H1 (cell line): Measurements from ENCODE around the gene RABL3. TPM values are rescaled to one million over a fixed set of nuclear protein-coding genes. Genes with fewer than 3 reads are reported as not detected.

Experiments used
- CTCF ChIA-PET: fragments of 300-600 bp; sonication (Branson Sonifier 250); formaldehyde crosslinking; loops from one replicate; lab custom pipeline; 2021; ENCODE audit not compliant: partially characterized antibody; lab: Charles Lee
- POLR2A ChIA-PET: fragments of 300-600 bp; sonication (Branson Sonifier 250); formaldehyde crosslinking; loops from one replicate; lab custom pipeline; 2021; ENCODE audit warnings: inconsistent platforms; ENCODE audit not compliant: partially characterized antibody; lab: Charles Lee
- DNase-seq, 2 experiments: peaks; one replicate each; pipeline versions ENCODE4 v3.0.0 to v3.0.0-alpha.2; 2010 to 2022; ENCODE audit warnings: low spot score in 2 of 2, low read depth in 1 of 2, mixed read lengths in 1 of 2
- FAIRE-seq: peaks from 2 replicates; lab custom pipeline; 2011; peaks lifted over from hg19 to GRCh38; lab: Jason Lieb, UNC
- H2AFZ ChIP-seq: 2 replicates; pipeline ENCODE4 v1.8.1; 2012; ENCODE audit warnings: low read length, inconsistent platforms
- H2AK5ac ChIP-seq: 2 replicates; pipeline ENCODE4 v1.6.1; 2013; ENCODE audit warnings: low read depth, low read length
- H2BK120ac ChIP-seq: replicated peaks from 2 replicates; pipeline ENCODE3; 2013; ENCODE audit warnings: low read depth, low read length, inconsistent platforms
- H2BK12ac ChIP-seq: 2 replicates; pipeline ENCODE4 v1.6.1; 2013; ENCODE audit warnings: low read depth, low read length
- H2BK15ac ChIP-seq: 2 replicates; pipeline ENCODE4 v1.6.1; 2013; ENCODE audit warnings: low read length
- H2BK20ac ChIP-seq: 2 replicates; pipeline ENCODE4 v1.6.1; 2013; ENCODE audit warnings: low read length
- H2BK5ac ChIP-seq: 2 replicates; pipeline ENCODE4 v1.6.1; 2013; ENCODE audit warnings: low read depth, low read length
- H3K14ac ChIP-seq: 2 replicates; pipeline ENCODE4 v1.6.1; 2013; ENCODE audit warnings: inconsistent platforms; ENCODE audit not compliant: insufficient read length
- H3K18ac ChIP-seq: 2 replicates; pipeline ENCODE4 v1.6.1; 2013; ENCODE audit warnings: low read length; ENCODE audit errors: extremely low read depth
- H3K23ac ChIP-seq: 2 replicates; pipeline ENCODE4 v1.6.1; 2013; ENCODE audit warnings: inconsistent platforms; ENCODE audit not compliant: insufficient read length
- H3K23me2 ChIP-seq: 2 replicates; pipeline ENCODE4 v1.6.1; 2013; ENCODE audit warnings: low read depth, low read length
- H3K27ac ChIP-seq: 2 replicates; pipeline ENCODE4 v1.6.1; 2011; ENCODE audit warnings: low read depth, low read length, inconsistent platforms
- H3K27me3 ChIP-seq, 4 experiments: replicated peaks in 1 of 4; 1 replicate in 1 of 4; 2 replicates in 3 of 4; pipeline versions ENCODE4 v1.6.1 to v1.8.1; 2011 to 2013; ENCODE audit warnings: low read length in 3 of 4, mild to moderate bottlenecking in 3 of 4, inconsistent platforms in 2 of 4, mixed read lengths in 2 of 4, moderate library complexity in 1 of 4; ENCODE audit not compliant: control insufficient read depth in 3 of 4, insufficient read depth in 3 of 4; ENCODE audit errors: extremely low read depth in 1 of 4
- H3K36me3 ChIP-seq, 4 experiments: 2 replicates each; pipeline versions ENCODE4 v1.6.1 to v1.8.1; 2011 to 2013; ENCODE audit warnings: mild to moderate bottlenecking in 4 of 4, low read length in 3 of 4, moderate library complexity in 2 of 4, control low read depth in 1 of 4, inconsistent platforms in 1 of 4; ENCODE audit not compliant: insufficient read depth in 4 of 4, control insufficient read depth in 2 of 4
- H3K4ac ChIP-seq: replicated peaks from 2 replicates; pipeline ENCODE3; 2013; ENCODE audit warnings: low read length, low read depth, mixed read lengths, inconsistent platforms; ENCODE audit not compliant: insufficient read length
- H3K4me1 ChIP-seq, 4 experiments: replicated peaks in 1 of 4; 1 replicate in 1 of 4; 2 replicates in 3 of 4; pipeline versions ENCODE4 v1.6.1 to v1.8.1; 2011 to 2013; ENCODE audit warnings: low read length in 3 of 4, inconsistent platforms in 2 of 4, mixed read lengths in 1 of 4; ENCODE audit not compliant: insufficient read depth in 4 of 4, control insufficient read depth in 3 of 4
- H3K4me2 ChIP-seq, 2 experiments: 2 replicates each; pipeline versions ENCODE4 v1.6.1 to v1.8.1; 2011 to 2013; ENCODE audit warnings: low read depth in 2 of 2, low read length in 2 of 2, control low read depth in 1 of 2, inconsistent platforms in 1 of 2, mild to moderate bottlenecking in 1 of 2; ENCODE audit not compliant: insufficient read depth in 1 of 2
- H3K4me3 ChIP-seq, 4 experiments: fragments of 200-600, 300-600 bp in 1 of 4; sonication (generic), shearing (Covaris generic), sonication (Bioruptor Twin) in 1 of 4; 2 replicates each; pipeline versions ENCODE4 v1.5.1 to v1.8.1; 2011 to 2016; ENCODE audit warnings: low read length in 4 of 4, low read depth in 3 of 4, control low read depth in 2 of 4, inconsistent platforms in 2 of 4, mild to moderate bottlenecking in 2 of 4, mixed read lengths in 1 of 4, moderate library complexity in 1 of 4; ENCODE audit not compliant: insufficient read depth in 2 of 4; ENCODE audit errors: extremely low read depth in 1 of 4
- H3K56ac ChIP-seq: replicated peaks from 2 replicates; pipeline ENCODE3; 2013; ENCODE audit warnings: low read depth, mild to moderate bottlenecking, mixed read lengths, low read length, inconsistent platforms; ENCODE audit not compliant: insufficient read length
- H3K79me1 ChIP-seq: 2 replicates; pipeline ENCODE4 v1.6.1; 2013; ENCODE audit warnings: low read depth, low read length, control low read depth
- H3K79me2 ChIP-seq, 2 experiments: 2 replicates each; pipeline versions ENCODE4 v1.6.1 to v1.8.1; 2012 to 2013; ENCODE audit warnings: low read length in 2 of 2, mild to moderate bottlenecking in 2 of 2, inconsistent platforms in 1 of 2; ENCODE audit not compliant: insufficient read depth in 2 of 2, control insufficient read depth in 1 of 2
- H3K9ac ChIP-seq, 4 experiments: replicated peaks in 1 of 4; 1 replicate in 1 of 4; 2 replicates in 3 of 4; pipeline versions ENCODE4 v1.6.1 to v1.8.1; 2011 to 2013; ENCODE audit warnings: low read depth in 3 of 4, low read length in 3 of 4, control low read depth in 2 of 4, mild to moderate bottlenecking in 2 of 4, moderate library complexity in 2 of 4, inconsistent platforms in 1 of 4; ENCODE audit errors: extremely low read depth in 1 of 4
- H3K9me3 ChIP-seq, 2 experiments: 2 replicates each; pipeline versions ENCODE4 v1.6.1 to v1.8.1; 2012 to 2013; ENCODE audit warnings: mild to moderate bottlenecking in 2 of 2, moderate library complexity in 2 of 2, control low read depth in 1 of 2, inconsistent platforms in 1 of 2, low read depth in 1 of 2, low read length in 1 of 2, mixed read lengths in 1 of 2; ENCODE audit not compliant: insufficient read depth in 2 of 2
- H4K20me1 ChIP-seq, 2 experiments: replicated peaks in 1 of 2; 2 replicates each; pipeline versions ENCODE3 to v1.8.1; 2011 to 2013; ENCODE audit warnings: inconsistent platforms in 2 of 2, low read length in 2 of 2, mild to moderate bottlenecking in 1 of 2; ENCODE audit not compliant: insufficient read depth in 2 of 2, control insufficient read depth in 1 of 2
- H4K5ac ChIP-seq: 2 replicates; pipeline ENCODE4 v1.6.1; 2013; ENCODE audit warnings: low read length, low read depth, mixed read lengths, inconsistent platforms; ENCODE audit not compliant: insufficient read length
- H4K8ac ChIP-seq: 2 replicates; pipeline ENCODE4 v1.8.0; 2013; ENCODE audit warnings: mild to moderate bottlenecking, moderate library complexity, low read length, inconsistent platforms; ENCODE audit not compliant: insufficient read depth; ENCODE audit errors: extremely low read depth
- H4K91ac ChIP-seq: replicated peaks from 2 replicates; pipeline ENCODE3; 2013; ENCODE audit warnings: low read length, mixed read lengths, inconsistent platforms; ENCODE audit not compliant: insufficient read length
- BRCA1 ChIP-seq: IDR thresholded peaks from 2 replicates; pipeline ENCODE4 v1.6.1; 2012; ENCODE audit warnings: low read depth, low read length, improper control_type of control experiment
- HDAC6 ChIP-seq: IDR thresholded peaks from one replicate; pipeline ENCODE4 v1.7.1; 2012; ENCODE audit warnings: low read depth, mild to moderate bottlenecking, inconsistent platforms, low read length, moderate library complexity
- KDM1A ChIP-seq: fragments of 200-600, 300-600 bp; sonication (generic); IDR thresholded peaks from 2 replicates; pipeline ENCODE4 v1.7.1; 2016; ENCODE audit warnings: mild to moderate bottlenecking, low read length, borderline replicate concordance
- MAX ChIP-seq: IDR thresholded peaks from 2 replicates; pipeline ENCODE4 v1.6.1; 2012; ENCODE audit warnings: inconsistent platforms
- PHF8 ChIP-seq: fragments of 200-600 bp; sonication (generic); conservative IDR thresholded peaks from 2 replicates; pipeline ENCODE4 v1.7.1; 2012; ENCODE audit warnings: low read depth, mild to moderate bottlenecking, inconsistent platforms, low read length, moderate library complexity
- RAD21 ChIP-seq, 2 experiments: IDR thresholded peaks in 1 of 2; conservative IDR thresholded peaks in 1 of 2; 2 replicates each; pipeline ENCODE4 v1.6.1; 2011; ENCODE audit warnings: low read depth in 2 of 2, low read length in 2 of 2, improper control_type of control experiment in 1 of 2, inconsistent platforms in 1 of 2, mild to moderate bottlenecking in 1 of 2, moderate library complexity in 1 of 2
- RFX5 ChIP-seq: IDR thresholded peaks from 2 replicates; pipeline ENCODE4 v1.6.1; 2011; ENCODE audit warnings: low read depth, low read length, improper control_type of control experiment, borderline replicate concordance
- RXRA ChIP-seq: IDR thresholded peaks from 2 replicates; pipeline ENCODE4 v1.6.1; 2011; ENCODE audit warnings: low read depth, mild to moderate bottlenecking, low read length, moderate library complexity; ENCODE audit not compliant: insufficient read depth
- SUZ12 ChIP-seq: fragments of 200-600 bp; sonication (generic); IDR thresholded peaks from 2 replicates; pipeline ENCODE4 v1.6.1; 2012; ENCODE audit warnings: mild to moderate bottlenecking, inconsistent platforms, low read length, moderate library complexity, mixed read lengths
- TAF7 ChIP-seq: optimal IDR thresholded peaks from 2 replicates; pipeline ENCODE3; 2011; ENCODE audit warnings: low read depth, mild to moderate bottlenecking, inconsistent platforms, low read length, moderate library complexity, borderline replicate concordance
- WGBS, 2 experiments: shearing (Covaris generic) in 1 of 2; methylation state at CpG; one replicate each; pipeline versions ENCODE4 v1.1.6 to v1.1.7; 2013 to 2015; ENCODE audit warnings: low lambda C conversion rate in 2 of 2, mixed read lengths in 2 of 2, inconsistent platforms in 1 of 2, low coverage in 1 of 2, missing lambda C conversion rate in 1 of 2; ENCODE audit not compliant: insufficient replicate concordance in 2 of 2, insufficient coverage in 1 of 2, insufficient read length in 1 of 2; ENCODE audit errors: extremely low coverage in 1 of 2, missing lambda C conversion rate in 1 of 2; 5-methylcytosine and 5-hydroxymethylcytosine counted together
- polyA plus RNA-seq, 7 experiments: library from polyadenylated mRNA; depleted of rRNA in 3 of 7; stranded (reverse) in 5 of 7; unstranded in 2 of 7; fragments of >200 nt in 5 of 7; fragments of 200-250 nt in 2 of 7; gene quantifications; 1 replicate in 5 of 7; 2 replicates in 1 of 7; 4 replicates in 1 of 7; pipeline versions ENCODE4 v1.2.1 to v1.2.3, GENCODE V29; 2011 to 2013; ENCODE audit warnings: missing spikeins in 2 of 7, mixed read lengths in 2 of 7
- total RNA-seq: library from RNA; stranded (reverse); fragmentation: NEBNext Ultra II Directional; extraction: Animal tissue kit (Norgen Biotek cat#: 25700); gene quantifications from 2 replicates; pipeline ENCODE4 v1.2.1, GENCODE V29; 2021
- TF ChIP-seq, protein P1 (sequence below), 3 experiments: IDR thresholded peaks; 1 replicate in 2 of 3; 2 replicates in 1 of 3; pipeline versions ENCODE4 v1.5.1 to v1.6.1; 2011; ENCODE audit warnings: low read length in 3 of 3, mild to moderate bottlenecking in 3 of 3, inconsistent platforms in 2 of 3, low read depth in 1 of 3, moderate library complexity in 1 of 3; ENCODE audit not compliant: insufficient read depth in 1 of 3; ENCODE audit errors: control extremely low read depth in 1 of 3

Gene RABL3
- total and polyA plus RNA-seq, 2 of the 8 experiments (the other 6 are each of a cell fraction or from before 2014, with no cell fraction given), result 4.4 to 19.2 TPM

DNA sequence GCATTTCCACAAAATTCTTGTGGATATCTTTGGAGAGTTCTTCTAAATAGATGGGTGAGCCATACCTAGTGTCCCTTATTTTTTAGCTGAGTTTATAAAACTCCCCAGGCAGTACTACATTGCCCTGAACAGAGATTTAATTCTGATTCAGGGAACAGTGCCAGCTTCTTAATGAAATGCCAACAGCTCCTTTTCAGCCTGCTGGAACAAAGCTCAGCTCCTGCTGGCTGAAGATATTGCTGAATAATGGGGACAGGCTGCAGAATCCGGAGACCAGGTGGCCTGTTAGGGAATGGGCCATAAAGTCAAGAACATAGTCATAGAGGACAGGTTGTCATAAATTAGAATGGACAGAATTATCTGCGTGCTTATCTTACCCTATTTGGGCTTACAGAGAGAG is 69.2 kb downstream of the RABL3 start:
- ChIA-PET POLR2A (interaction anchor here (1.6 to 2.2 kb wide), 2 partner anchors 9 to 11 kb away, joined by 3 to 5 read pairs; partner anchors contain the start of gene HGD), CTCF (no interaction called here)
- WGBS, 2 experiments, result 68% methylated on average over 2 of the region's 2 CpGs; no CpG with 5 or more reads in 1 of the 2 experiments
- TF ChIP-seq BRCA1 (no peak), SUZ12 (no peak), RAD21 (IDR thresholded peaks at IDR 0.05 in 1 of 2, conservative IDR thresholded peaks at IDR 0.05 in 1 of 2; ENCODE audit: low read depth in 2 of 2, low read length in 2 of 2) (no peak), PHF8 (no peak), KDM1A (no peak), RXRA (no peak), HDAC6 (no peak), TAF7 (no peak), RFX5 (no peak), MAX (no peak)
- TF ChIP-seq, protein P1, sequence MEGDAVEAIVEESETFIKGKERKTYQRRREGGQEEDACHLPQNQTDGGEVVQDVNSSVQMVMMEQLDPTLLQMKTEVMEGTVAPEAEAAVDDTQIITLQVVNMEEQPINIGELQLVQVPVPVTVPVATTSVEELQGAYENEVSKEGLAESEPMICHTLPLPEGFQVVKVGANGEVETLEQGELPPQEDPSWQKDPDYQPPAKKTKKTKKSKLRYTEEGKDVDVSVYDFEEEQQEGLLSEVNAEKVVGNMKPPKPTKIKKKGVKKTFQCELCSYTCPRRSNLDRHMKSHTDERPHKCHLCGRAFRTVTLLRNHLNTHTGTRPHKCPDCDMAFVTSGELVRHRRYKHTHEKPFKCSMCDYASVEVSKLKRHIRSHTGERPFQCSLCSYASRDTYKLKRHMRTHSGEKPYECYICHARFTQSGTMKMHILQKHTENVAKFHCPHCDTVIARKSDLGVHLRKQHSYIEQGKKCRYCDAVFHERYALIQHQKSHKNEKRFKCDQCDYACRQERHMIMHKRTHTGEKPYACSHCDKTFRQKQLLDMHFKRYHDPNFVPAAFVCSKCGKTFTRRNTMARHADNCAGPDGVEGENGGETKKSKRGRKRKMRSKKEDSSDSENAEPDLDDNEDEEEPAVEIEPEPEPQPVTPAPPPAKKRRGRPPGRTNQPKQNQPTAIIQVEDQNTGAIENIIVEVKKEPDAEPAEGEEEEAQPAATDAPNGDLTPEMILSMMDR (IDR thresholded peaks at IDR 0.05; ENCODE audit: control extremely low read depth in 1 of 3, insufficient read depth in 1 of 3, low read depth in 1 of 3, low read length in 3 of 3), result no peak

More for the DNA sequence above, 69.2 kb downstream of the RABL3 start:
- H3K79me1 ChIP-seq, result no peaks in the 10 kb centered on the region
- H3K9me3 ChIP-seq, result no peaks in the 10 kb centered on the region
- no peak overlapping the region for H3K4ac ChIP-seq
- no peak overlapping the region for H2BK120ac ChIP-seq
- no peak overlapping the region for H2AFZ ChIP-seq
- no peak overlapping the region for H4K8ac ChIP-seq
- no peak overlapping the region for H2BK20ac ChIP-seq
- H3K56ac ChIP-seq, result no peak overlapping the region
- H3K23ac ChIP-seq, result no peak overlapping the region
- H2BK12ac ChIP-seq, result no peak overlapping the region
- H3K4me2 ChIP-seq, result no peak overlapping the region
- H4K5ac ChIP-seq, result no peak overlapping the region
- H2BK5ac ChIP-seq, result no peak overlapping the region
- H3K79me2 ChIP-seq, result no peaks in the 10 kb centered on the region
- FAIRE-seq, result no peak
- H2BK15ac ChIP-seq, result no peak overlapping the region
- no peak overlapping the region for H2AK5ac ChIP-seq
- no peak overlapping the region for H3K18ac ChIP-seq
- no peak overlapping the region for H3K27ac ChIP-seq
- H3K36me3 ChIP-seq, result no peaks in the 10 kb centered on the region
- no peak for DNase-seq
- H3K27me3 ChIP-seq, result no peaks in the 10 kb centered on the region
- peaks cover 0 to 9% (median 2%) of the 10 kb centered on the region in 4 experiments; a peak in 4 of 7 replicates for H3K4me1 ChIP-seq
- H3K9ac ChIP-seq, result no peak overlapping the region
- no peak overlapping the region for H3K4me3 ChIP-seq
- no peaks in the 10 kb centered on the region for H4K20me1 ChIP-seq
- H3K14ac ChIP-seq, result no peak overlapping the region
- no peak overlapping the region for H4K91ac ChIP-seq
- no peaks in the 10 kb centered on the region for H3K23me2 ChIP-seq
